Esophagus muscularis mucosa (tissue), 4 donors: ENCODE data around the gene CWF19L2.

Experiments used
- EP300 ChIP-seq: sonication (generic); formaldehyde crosslinking; IDR thresholded peaks from one replicate; pipeline ENCODE4 v1.6.1; 2017; ENCODE audit warnings: antibody characterized with exemption
- POLR2A ChIP-seq: fragments of 450-650 bp; IDR thresholded peaks from one replicate; pipeline ENCODE4 v1.6.1; 2017; ENCODE audit warnings: antibody characterized with exemption, moderate library complexity, mild to moderate bottlenecking, low read depth
- TF ChIP-seq, protein P1 (sequence below), 3 experiments: fragments of 200-600 bp in 2 of 3; fragments of 450-650 bp in 1 of 3; sonication (generic) in 2 of 3; IDR thresholded peaks; one replicate each; pipeline ENCODE4 v1.5.1; 2017 to 2019; ENCODE audit warnings: antibody characterized with exemption in 3 of 3, mild to moderate bottlenecking in 2 of 3, moderate library complexity in 1 of 3

DNA sequence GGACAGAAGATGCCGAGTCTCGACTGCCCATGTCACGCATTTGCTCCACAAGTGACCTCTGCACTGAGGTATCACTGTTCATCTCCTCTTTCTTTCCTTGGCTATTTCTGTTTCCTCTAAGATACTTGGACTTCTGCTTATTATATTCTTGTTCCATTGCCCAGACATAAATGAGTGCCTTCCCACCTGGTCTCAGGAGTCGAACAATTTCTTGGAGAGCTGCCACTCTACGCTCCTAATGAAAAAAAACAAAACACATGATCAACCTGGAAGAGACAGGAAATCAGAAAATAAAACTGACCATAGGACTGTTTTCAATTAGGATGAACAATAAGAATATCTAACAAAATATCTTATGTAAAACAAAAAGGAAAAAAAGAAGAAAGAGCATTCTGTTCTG, 47.4 kb upstream of the CWF19L2 start:
- TF ChIP-seq EP300 (no peak), POLR2A (no peak)
- TF ChIP-seq, protein P1, sequence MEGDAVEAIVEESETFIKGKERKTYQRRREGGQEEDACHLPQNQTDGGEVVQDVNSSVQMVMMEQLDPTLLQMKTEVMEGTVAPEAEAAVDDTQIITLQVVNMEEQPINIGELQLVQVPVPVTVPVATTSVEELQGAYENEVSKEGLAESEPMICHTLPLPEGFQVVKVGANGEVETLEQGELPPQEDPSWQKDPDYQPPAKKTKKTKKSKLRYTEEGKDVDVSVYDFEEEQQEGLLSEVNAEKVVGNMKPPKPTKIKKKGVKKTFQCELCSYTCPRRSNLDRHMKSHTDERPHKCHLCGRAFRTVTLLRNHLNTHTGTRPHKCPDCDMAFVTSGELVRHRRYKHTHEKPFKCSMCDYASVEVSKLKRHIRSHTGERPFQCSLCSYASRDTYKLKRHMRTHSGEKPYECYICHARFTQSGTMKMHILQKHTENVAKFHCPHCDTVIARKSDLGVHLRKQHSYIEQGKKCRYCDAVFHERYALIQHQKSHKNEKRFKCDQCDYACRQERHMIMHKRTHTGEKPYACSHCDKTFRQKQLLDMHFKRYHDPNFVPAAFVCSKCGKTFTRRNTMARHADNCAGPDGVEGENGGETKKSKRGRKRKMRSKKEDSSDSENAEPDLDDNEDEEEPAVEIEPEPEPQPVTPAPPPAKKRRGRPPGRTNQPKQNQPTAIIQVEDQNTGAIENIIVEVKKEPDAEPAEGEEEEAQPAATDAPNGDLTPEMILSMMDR (IDR thresholded peaks at IDR 0.05): no peak
